ENCODE measurements around the gene HSPA1B.
"Not testable (repeated sequence)": the region's sequence is repeated elsewhere in the genome, so short reads cannot be mapped to it uniquely, and the experiment has no call there.

HSPA1B gene

GRCh38 chr6:31847276-31847978, 19.9 kb downstream of the HSPA1B start:
- TF ChIP-seq POLR2A (IDR thresholded peaks at IDR 0.05; ENCODE audit: low read length) (no peak), GATA1 (IDR thresholded peaks at IDR 0.05; ENCODE audit: low read depth, low read length) (no peak)
- DNase-seq = no peak

DNA sequence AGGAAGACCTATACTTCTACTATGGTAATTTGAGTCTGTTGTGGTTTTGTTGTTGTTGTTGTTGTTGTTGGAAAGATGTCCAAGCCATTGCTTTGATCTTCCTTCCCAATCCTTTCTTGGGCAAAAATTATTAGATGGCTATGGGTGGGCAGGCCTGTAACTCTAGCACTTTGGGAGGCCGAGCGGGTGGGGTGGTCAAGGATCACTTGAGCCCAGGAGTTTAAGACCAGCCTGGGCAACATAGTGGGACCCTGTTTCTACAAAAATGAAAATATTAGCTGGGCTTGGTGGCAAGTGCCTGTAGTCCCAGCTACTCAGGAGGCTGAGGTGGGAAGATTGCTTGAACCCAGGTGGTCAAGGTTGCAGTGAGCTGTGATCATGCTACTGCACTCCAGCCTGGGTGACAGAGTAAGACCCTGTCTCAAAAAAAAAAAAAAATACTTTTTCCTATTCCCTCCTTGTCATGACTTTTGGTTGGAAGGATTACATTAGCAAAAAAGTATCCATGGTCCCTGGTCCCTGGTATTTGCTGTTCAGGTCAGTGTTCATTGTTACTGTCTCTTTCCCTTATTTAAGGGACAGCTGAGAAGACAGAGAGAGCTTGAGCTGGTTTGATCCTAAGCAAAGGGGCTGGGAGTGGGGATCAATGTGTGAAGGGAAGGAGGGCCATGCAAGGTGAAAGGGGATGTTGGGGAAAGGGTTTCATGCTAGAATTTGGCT, 23.4 kb downstream of the HSPA1B start:
- TF ChIP-seq GATA1 (IDR thresholded peaks at IDR 0.05; ENCODE audit: low read depth, low read length) (no peak), POLR2A (IDR thresholded peaks at IDR 0.05; ENCODE audit: low read length) (no peak)
- no peak for DNase-seq

- DNase-seq = no peak
- TF ChIP-seq GATA1 (IDR thresholded peaks at IDR 0.05; ENCODE audit: low read depth, low read length) = no peak
These were observed 23.9 kb downstream of the HSPA1B start for GRCh38 chr6:31851485-31851832.

DNA sequence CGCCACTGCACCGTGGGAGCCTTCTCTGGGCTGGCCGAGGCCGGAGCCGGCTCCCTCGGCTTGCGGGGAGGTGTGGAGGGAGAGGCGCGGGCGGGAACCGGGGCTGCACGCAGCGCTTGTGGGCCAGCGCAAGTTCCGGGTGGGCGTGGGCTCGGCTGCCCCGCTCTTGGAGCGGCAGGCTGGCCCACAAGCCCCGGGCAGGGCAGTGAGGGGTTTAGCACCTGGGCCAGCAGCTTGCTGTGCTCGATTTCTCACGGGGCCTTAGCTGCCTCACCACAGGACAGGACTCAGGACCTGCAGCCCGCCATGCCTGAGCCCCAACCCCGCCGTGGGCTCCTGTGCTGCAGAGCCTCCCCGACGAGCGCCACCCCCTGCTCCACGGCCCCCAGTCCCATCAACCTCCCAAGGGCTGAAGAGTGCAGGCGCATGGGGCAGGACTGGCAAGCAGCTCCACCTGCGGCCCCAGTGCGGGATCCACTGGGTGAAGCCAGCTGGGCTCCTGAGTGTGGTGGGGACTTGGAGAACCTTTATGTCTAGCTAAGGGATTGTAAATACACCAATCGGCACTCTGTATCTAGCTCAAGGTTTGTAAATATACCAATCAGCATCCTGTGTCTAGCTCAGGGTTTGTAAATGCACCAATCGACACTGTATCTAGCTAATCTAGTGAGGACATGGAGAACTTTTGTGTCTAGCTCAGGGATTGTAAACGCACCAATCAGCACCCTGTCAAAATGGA, 24.6 kb downstream of the HSPA1B start:
- not testable (repeated sequence) for DNase-seq

DNA sequence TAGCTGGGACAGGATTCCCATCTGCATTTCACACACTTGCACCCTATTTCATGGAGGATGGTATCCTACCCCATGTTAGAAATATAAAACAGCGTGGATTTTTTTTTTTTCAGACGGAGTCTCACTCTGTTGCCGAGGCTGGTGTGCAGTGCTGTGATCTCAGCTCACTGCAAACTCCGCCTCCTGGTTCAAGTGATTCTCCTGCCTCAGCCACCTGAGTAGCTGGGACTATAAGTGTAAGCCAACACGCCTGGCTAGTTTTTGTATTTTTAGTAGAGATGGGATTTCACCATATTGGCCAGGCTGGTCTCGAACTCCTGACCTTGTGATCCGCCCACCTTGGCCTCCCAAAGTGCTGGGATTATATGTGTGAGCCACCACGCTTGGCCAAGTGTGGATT, 30.2 kb downstream of the HSPA1B start:
- not testable (repeated sequence) for DNase-seq

DNA sequence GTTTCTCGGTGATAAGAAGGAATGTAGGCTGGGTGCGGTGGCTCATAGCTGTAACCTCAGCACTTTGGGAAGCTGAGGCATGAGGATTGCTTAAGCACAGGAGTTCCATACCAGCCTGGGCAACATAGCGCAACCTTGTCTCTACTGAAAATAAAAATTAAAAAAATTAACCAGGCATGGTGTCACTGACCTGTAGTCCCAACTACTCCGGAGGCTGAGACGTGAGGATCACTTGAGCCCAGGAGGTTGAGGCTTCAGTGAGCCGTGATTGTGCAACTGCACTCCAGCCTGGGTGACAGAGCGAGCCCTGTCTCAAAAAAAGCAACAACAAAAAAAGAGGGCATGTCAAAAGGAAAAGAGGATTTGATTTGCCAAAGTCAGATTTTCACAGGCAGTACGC, 31.2 kb downstream of the HSPA1B start:
- TF ChIP-seq POLR2A (IDR thresholded peaks at IDR 0.05; ENCODE audit: low read length) (no peak), GATA1 (IDR thresholded peaks at IDR 0.05; ENCODE audit: low read depth, low read length) (no peak)
- DNase-seq = no peak

- TF ChIP-seq POLR2A (IDR thresholded peaks at IDR 0.05; ENCODE audit: low read length) (no peak), GATA1 (IDR thresholded peaks at IDR 0.05; ENCODE audit: low read depth, low read length) (no peak)
- DNase-seq = no peak
These were observed 32.4 kb downstream of the HSPA1B start for GRCh38 chr6:31859923-31860322.

- no peak for DNase-seq
These were observed 32.8 kb downstream of the HSPA1B start for GRCh38 chr6:31860349-31860748.

DNA sequence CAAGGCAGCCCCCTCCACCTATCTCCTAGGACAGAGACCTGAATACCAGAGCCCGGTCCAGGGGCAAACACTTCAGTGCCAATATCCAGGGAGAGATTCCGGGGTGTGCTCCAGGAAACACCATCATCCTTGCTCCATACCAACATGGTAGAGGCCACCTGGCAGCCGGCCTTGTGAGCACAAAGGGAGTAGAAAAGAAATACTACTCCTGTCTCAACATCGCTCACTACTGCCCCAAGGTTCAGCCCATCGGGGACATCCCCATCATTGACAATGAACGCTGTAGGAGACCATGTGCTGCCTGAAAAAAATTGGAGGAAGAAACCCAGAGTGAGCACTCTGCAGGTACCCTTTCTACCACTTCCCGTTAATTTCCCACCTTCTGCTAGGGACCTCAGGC, 33.6 kb downstream of the HSPA1B start:
- no peak for DNase-seq
- TF ChIP-seq GATA1 (IDR thresholded peaks at IDR 0.05; ENCODE audit: low read depth, low read length) = no peak
- TF ChIP-seq POLR2A (IDR thresholded peaks at IDR 0.05; ENCODE audit: low read length) = no peak

More at GRCh38 chr6:31860349-31860748, 32.8 kb downstream of the HSPA1B start:
- TF ChIP-seq GATA1 (IDR thresholded peaks at IDR 0.05; ENCODE audit: low read depth, low read length) = no peak
- TF ChIP-seq POLR2A (IDR thresholded peaks at IDR 0.05; ENCODE audit: low read length) = no peak

DNA sequence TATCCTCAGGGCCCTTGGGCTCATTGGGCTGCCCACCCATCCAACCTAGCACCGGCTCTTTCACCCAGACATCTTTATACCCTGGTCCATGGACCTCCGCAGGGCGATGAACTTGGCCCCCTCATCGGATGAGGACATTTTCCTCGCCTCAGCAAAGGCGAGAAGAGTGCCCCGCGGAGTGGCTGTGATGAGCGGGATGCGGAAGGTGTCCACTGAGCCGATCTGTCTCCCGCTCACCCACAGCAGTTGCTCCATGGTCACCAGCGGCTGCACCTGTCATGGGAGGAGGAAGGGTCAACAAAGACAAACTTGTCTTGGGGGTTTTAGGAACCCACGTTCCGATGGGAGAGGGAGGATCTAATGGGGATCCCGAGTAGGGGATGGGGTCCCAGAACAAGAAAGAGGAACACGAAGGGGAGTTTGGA, 34.4 kb downstream of the HSPA1B start:
- DNase-seq = peak in 1 of 2 experiments; percentile 39
- no peak for TF ChIP-seq POLR2A (IDR thresholded peaks at IDR 0.05; ENCODE audit: low read length)
- TF ChIP-seq GATA1 (IDR thresholded peaks at IDR 0.05; ENCODE audit: low read depth, low read length) = no peak

GRCh38 chr6:31862344-31863235, 35.1 kb downstream of the HSPA1B start, which contains the start of gene NEU1:
Gene NEU1, minus strand, starts transcription at chr6:31862821. Its CDS starts 45 bp downstream, at chr6:31862776.
- DNase-seq = peak; percentile 100
- no peak for TF ChIP-seq GATA1 (IDR thresholded peaks at IDR 0.05; ENCODE audit: low read depth, low read length)
- TF ChIP-seq POLR2A (IDR thresholded peaks at IDR 0.05; ENCODE audit: low read length) = peak; percentile 97

- DNase-seq = not testable (repeated sequence)
These were observed 36.6 kb downstream of the HSPA1B start for GRCh38 chr6:31864123-31864562.

GRCh38 chr6:31864818-31865204, 37.3 kb downstream of the HSPA1B start:
- TF ChIP-seq POLR2A (IDR thresholded peaks at IDR 0.05; ENCODE audit: low read length) (no peak), GATA1 (IDR thresholded peaks at IDR 0.05; ENCODE audit: low read depth, low read length) (no peak)
- no peak for DNase-seq
